ENCODE results near the gene ACSL3.
"Not testable (repeated sequence)": the region's sequence is repeated elsewhere in the genome, so short reads cannot be mapped to it uniquely, and the experiment has no call there.

The ACSL3 gene

GRCh38 chr2:222854773-222855700 is 5.8 kb upstream of the ACSL3 start:
- no peak for DNase-seq

- DNase-seq: no peak
Observed at GRCh38 chr2:222859786-222860612, 837 bp upstream of the ACSL3 start.

DNA sequence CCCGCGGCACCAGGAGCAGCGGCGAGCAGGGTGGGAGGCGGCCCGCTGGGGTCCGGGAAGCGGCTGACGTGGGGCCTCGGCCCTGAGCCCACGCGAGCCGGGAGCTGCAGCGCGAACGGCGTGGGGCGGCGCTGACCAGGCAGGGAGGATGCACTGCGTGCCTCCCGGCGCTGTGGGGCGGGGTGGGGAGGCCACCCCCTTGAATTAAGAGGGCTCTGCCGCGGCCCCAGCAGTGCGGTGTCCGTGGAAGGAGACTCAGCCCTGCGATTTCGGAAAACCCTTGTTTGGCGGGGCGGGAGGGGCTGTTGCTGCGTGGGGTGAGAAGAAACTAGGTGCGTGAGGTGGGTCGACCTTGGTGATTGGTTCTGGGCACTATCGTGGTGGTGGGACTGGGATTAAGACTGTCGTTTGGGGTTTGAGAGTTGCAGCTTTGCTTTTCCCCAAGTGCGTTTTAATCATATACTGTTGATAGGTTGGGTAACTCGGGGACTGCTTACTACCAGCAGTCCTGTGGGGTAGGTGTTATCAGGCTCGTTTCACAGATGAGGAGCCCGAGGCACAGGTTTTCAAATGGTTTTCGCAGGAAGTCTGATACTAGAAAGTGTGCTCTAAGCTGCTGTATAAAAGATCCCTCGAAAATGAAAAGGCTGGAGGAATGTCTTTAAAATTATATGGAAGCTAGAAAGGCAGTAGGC is 722 bp downstream of the ACSL3 start:
- peak; percentile 39 for DNase-seq

DNA sequence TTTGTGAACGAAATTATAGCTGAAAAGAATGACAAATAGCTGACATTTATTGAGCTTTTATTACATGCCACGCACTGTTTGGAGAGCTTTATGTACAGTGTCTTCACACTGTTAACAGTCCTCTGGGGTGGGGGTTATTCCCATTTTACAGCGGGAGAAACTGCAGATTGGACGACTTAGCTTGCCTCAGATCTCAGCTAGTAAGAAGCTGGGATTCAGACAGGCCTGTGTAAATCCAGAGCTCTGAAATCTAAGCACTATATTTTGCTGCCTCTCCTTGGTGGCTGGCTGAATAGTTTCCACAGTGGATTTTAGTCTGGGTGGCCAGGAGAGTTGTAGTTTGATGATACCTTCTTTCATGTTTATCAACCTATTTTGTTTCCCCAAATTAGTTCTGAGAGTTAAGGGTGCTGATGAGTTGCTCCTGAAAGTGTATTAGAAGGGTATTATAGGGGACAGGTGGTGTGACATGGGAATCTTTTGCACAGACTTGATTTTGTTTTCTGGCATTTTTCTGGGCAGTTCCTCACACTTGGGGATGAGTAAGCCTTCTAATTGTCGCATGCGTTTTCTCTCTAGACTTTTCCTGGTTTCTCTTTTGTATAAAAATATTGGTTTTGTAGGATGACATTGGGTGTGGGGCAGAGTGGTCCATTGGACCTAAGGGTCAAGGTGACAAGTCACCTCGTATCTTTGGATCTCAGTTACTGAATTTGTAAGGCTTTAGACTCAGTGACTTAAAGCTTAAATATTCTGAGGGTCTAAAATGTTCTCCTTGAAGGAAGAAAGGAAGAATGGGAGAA is 1.5 kb downstream of the ACSL3 start:
- no peak for DNase-seq

GRCh38 chr2:222862909-222863544 is 2.2 kb downstream of the ACSL3 start:
- no peak for DNase-seq

DNA sequence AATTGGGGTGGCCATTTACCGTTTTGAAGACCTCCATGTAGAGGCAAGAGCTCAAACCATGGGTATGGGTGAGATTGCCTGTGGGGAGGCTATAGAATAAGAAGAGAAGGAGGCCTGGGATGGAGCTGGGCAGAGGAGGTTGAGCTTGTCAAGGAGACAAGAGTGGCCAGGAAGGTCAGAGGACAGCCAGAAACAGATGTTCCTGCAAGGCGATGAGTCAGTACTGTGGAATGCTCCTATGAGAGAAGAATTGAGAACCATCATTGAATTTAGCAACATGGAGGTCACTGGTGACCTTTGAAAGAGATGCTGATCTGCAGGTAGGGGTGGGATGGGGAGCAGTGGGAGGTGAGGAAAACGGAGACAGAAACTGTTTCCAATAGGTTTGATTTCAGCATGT is 3.5 kb downstream of the ACSL3 start:
- DNase-seq: no peak

GRCh38 chr2:222865301-222865700 is 4.5 kb downstream of the ACSL3 start:
- no peak for DNase-seq

DNA sequence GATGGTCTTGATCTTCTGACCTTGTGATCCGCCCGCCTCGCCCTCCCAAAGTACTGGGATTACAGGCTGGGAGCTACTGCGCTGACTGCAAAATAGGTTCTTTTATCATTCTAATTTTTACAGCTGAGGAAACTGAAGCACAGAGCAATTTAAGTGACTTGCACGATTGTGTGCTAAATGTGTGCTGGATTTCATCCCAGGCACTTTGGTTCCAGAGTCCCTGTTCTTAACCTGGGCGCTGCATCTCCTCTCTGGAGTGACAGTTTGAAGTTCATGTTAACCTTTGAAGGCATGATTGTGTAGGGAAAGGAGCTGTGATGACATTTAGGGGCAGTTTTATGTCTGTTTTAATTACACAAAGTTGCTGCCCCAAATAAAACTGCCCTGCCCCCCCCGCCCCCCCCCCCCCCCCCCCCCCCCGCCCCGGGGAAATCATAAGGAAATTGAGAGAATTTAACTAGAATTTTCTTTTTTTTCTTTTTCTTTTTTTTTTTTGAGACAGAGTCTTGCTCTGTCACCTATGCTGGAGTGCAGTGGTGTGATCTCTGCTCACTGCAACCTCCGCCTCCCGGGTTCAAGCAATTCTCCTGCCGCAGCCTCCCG is 5.6 kb downstream of the ACSL3 start:
- no peak for DNase-seq

DNA sequence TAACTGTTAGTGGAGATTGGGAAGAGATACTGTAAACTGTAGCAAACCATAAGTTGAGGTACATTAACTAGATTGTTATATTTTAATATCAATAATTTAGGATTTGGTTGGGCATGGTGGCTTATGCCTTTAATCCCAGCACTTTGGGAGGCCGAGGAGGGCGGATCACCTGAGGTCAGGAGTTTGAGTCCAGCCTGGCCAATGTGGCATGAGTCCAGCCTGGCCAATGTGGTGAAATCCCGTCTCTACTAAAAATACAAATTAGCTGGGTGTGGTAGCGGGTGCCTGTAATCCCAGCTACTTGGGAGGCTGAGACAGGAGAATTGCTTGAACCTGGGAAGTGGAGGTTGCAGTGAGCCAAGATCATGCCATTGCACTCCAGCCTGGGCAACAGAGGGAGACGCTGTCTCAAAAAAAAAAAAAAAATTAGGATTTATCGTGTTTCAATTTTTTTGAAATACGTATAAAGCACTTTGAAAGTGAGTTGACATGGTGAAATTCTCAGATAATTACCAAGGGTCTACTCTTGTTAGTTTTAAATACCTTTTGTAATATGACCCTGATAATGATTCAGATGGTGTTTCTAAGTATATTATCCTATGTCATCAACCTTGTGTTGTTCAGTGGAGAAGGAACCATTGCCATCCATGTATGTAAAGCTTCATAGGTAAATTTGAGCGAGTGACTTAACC is 7.9 kb downstream of the ACSL3 start:
- not testable (repeated sequence) for DNase-seq

GRCh38 chr2:222869252-222869560 is 8.4 kb downstream of the ACSL3 start:
- DNase-seq: no peak

DNA sequence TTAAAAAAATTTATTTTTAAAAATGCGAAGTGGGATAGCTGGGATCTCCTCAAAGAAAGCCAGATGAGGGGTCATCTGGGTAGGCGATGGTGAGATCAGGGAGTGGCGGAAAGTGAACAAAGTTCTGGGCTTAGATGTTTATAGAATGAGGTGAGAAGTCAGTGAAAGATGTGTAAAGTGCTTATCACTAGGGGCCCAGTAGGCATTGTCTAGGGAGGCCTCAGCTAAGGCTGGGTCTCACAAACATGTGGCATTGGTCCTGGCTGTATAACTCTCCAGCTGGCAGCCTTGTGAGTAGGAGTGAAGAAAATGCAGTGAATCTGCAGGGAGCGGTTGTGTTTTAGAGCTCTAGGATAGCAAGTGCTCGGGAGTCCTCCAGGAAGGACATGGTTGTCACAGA is 10.5 kb downstream of the ACSL3 start:
- DNase-seq: no peak

DNA sequence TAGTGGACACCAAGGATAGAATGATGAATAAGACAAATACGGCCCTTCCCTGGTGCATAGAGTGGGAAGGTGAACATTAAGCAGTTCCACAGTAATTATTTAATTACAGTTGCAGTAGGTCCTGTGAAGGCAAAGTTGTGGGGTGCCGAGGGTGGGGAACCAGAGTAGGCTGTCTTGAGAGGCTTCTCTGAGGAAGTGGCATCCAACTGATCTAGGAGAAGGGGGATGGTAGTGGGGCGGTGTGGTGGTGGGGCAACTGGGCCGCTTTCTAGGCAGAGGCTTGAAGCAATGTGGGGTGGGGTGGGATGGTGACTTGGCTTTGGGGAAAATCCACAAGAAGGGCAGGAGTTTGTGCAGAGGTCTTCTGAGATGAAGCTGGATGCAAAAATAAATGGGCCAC is 11.7 kb downstream of the ACSL3 start:
- no peak for DNase-seq

- DNase-seq: no peak
Observed at GRCh38 chr2:222875482-222875881, 14.6 kb downstream of the ACSL3 start.

- no peak for DNase-seq
Observed at GRCh38 chr2:222876947-222877346, 16.1 kb downstream of the ACSL3 start.

DNA sequence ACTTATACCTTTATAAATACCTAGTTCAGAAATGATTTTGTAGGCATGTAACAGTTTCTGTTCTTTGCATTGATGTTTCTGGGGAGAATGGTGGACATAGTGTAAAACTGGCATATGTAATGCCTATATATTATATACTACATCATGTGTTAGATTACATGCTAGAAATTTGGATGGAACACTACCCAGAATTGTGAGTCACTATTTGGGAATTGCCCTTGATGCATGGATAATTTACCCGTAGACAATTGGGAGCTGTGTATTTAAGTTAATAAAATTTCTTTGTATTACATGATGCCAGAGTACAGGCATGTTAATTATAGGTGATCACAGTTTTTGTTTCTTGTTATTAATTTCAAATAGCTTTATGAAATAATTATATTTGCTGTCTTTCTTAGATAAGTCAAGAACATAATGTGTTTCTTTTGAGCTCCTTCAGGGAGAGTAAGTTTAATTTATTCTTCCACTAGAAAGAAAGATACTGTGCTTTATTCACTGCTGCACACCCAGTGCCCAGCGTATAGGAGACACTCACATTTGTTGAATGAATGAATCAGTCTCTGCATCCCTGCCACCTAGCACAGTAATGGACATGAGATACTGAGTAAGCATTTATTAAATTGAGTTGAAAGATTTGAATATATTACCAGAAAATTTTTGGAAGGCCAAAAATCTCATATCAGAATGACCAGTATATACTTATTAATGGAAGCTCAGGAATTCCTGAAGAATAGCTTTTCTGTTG is 16.9 kb downstream of the ACSL3 start:
- DNase-seq: no peak

DNA sequence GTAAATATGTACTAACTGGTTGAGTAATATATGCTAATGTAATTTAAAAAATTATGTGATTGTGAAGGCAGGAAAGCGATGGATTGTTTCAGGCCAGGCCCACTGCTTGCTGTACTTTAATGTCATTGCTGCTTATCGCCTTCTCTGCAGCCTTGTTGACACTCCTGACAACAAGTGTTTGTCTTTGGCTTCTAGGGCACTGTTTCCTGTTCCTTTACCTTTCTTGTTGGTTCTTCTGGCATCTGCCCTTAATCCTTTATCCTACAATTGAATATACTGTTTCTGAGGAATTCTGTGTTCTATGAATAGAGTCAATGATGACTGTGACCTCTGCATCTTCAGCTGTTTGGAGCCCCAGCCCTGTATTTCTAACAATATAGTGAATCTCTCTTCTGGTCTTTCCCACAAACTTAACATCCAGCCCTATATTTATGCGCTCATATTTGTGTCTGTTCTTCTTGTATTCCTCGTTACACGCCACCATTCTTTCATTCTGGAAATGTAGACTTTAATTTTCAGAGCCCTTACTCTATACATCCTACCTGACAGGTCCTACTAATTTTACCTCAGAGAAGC is 17.6 kb downstream of the ACSL3 start:
- no peak for DNase-seq

- no peak for DNase-seq
Observed at GRCh38 chr2:222878877-222879603, 18.2 kb downstream of the ACSL3 start.

DNA sequence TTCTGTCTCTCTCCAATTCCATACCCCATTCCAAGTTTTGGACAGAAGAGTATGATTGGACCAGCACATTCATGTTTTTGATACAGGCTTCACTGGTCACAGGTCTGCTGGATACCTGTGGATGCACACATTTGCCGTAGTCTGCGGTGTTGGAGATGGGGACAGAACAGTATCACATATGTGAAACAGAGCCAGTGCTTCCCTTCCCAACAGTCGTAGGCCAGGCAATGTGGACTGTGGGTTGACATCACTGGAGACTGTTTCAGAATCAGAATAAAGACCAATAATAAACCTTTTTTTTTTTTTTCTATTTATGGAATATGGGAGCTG is 18.7 kb downstream of the ACSL3 start:
- DNase-seq: no peak

DNA sequence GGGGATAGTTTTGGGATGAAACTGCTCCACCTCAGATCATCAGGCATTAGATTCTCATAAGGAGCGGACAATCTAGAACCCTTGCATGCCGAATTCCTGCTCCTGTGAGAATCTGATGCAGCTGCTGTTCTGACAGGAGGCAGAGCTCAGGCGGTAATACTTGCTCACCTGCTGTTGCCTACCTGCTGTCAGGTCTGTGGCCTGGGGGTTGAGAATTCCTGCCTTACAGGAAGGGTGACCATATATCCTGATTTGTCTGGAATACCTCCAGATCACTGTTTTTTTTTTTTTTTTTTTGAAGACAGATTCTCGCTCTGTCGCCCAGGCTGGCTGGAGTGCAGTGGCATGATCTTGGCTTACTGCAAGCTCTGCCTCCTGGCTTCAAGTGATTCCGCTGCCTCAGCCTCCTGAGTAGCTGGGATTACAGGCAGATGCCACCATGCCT is 21.7 kb downstream of the ACSL3 start:
- no peak for DNase-seq
